SH-SY5Y (cell line): Measurements from ENCODE around the gene FKBP4.

Experiments used
- GATA2 ChIP-seq: IDR thresholded peaks from 2 replicates; pipeline ENCODE4 v1.6.1; 2011; ENCODE audit warnings: mild to moderate bottlenecking, low read depth, low read length
- GATA3 ChIP-seq: IDR thresholded peaks from 2 replicates; pipeline ENCODE4 v1.6.1; 2011; ENCODE audit warnings: low read depth, mild to moderate bottlenecking, low read length, moderate library complexity

DNA sequence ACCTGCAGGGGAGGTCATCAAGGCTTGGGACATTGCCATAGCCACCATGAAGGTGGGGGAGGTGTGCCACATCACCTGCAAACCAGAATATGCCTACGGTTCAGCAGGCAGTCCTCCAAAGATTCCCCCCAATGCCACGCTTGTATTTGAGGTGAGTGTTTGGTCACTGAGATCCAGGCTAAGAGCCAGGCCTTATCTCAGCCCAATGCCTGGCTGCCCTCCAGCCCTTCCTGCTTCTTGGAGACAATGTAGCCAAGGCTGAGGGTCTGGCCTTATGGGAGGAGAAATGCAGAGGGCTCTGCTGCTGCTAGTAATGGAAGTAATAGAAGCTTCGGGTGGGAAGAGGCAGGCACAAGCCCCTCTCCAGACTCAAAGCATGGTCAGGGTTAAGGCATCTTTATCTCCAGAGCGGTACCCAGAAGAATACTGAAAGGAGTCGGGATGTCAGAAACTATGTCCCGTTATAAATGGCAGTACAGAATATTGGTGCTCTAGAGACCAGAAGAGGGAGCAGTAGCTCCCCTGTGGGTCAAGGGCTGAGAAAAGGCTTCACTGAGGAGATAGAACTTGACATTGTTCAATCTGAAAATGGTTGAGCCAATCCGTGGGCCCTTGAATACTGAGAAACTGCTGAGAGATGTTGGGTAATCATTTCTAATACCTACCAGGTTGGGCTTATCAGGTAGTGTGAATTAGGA lies 3.1 kb downstream of the FKBP4 start:
- TF ChIP-seq GATA2: no peak
- TF ChIP-seq GATA3: no peak
